HepG2 (cell line): ENCODE measurements around the gene SCAI. TPM values are rescaled to one million over a fixed set of nuclear protein-coding genes. Genes with fewer than 3 reads are reported as not detected.

Experiments used
- CHD4 ChIP-seq: fragments of 200-600 bp; sonication (generic); IDR thresholded peaks from 2 replicates; pipeline ENCODE4 v1.7.0; 2017; ENCODE audit warnings: mild to moderate bottlenecking, low read length, borderline replicate concordance
- ESRRA ChIP-seq: sonication (generic); formaldehyde crosslinking; IDR thresholded peaks from 2 replicates; pipeline ENCODE4 v1.5.1; 2020; ENCODE audit warnings: mild to moderate bottlenecking, low read depth, missing genetic modification reagents
- GATA4 ChIP-seq: sonication (generic); IDR thresholded peaks from 2 replicates; pipeline ENCODE4 v1.6.1; 2016; ENCODE audit warnings: antibody characterized with exemption, low read depth, borderline replicate concordance
- HDAC2 ChIP-seq: sonication (generic); formaldehyde crosslinking; IDR thresholded peaks from 2 replicates; pipeline ENCODE4 v1.4.0; 2020; ENCODE audit warnings: missing genetic modification reagents
- HNF4A ChIP-seq: sonication (generic); formaldehyde crosslinking; IDR thresholded peaks from 2 replicates; pipeline ENCODE4 v1.4.0; 2020; ENCODE audit warnings: missing genetic modification reagents
- JARID2 ChIP-seq: sonication (generic); formaldehyde crosslinking; IDR thresholded peaks from 2 replicates; pipeline ENCODE4 v1.8.1; 2023; ENCODE audit warnings: missing genetic modification reagents, inconsistent platforms; ENCODE audit not compliant: insufficient replicate concordance
- MEIS1 ChIP-seq: sonication (generic); formaldehyde crosslinking; IDR thresholded peaks from 2 replicates; pipeline ENCODE4 v1.9.0; 2021; ENCODE audit warnings: mild to moderate bottlenecking, missing genetic modification reagents, moderate library complexity, borderline replicate concordance
- NFYC ChIP-seq: IDR thresholded peaks from 2 replicates; pipeline ENCODE4 v1.6.1; 2016; ENCODE audit warnings: missing genetic modification reagents, missing compliant biosample characterization
- RARG ChIP-seq: sonication (generic); formaldehyde crosslinking; IDR thresholded peaks from 2 replicates; pipeline ENCODE4 v1.4.0; 2020; ENCODE audit warnings: low read depth, mild to moderate bottlenecking, missing genetic modification reagents
- ZNF260 ChIP-seq: sonication (generic); formaldehyde crosslinking; IDR thresholded peaks from 2 replicates; pipeline ENCODE4 v1.4.0; 2020; ENCODE audit warnings: missing genetic modification reagents, low read depth, mild to moderate bottlenecking, borderline replicate concordance
- ZNF547 ChIP-seq: sonication (generic); formaldehyde crosslinking; IDR thresholded peaks from 2 replicates; pipeline ENCODE4 v1.5.1; 2020; ENCODE audit warnings: mild to moderate bottlenecking, missing genetic modification reagents
- ZNF556 ChIP-seq: sonication (generic); formaldehyde crosslinking; IDR thresholded peaks from 2 replicates; pipeline ENCODE4 v1.4.0; 2020; ENCODE audit warnings: mild to moderate bottlenecking, missing genetic modification reagents, borderline replicate concordance
- ZNF572 ChIP-seq: sonication (generic); formaldehyde crosslinking; IDR thresholded peaks from 2 replicates; pipeline ENCODE4 v1.5.1; 2020; ENCODE audit warnings: mild to moderate bottlenecking, missing genetic modification reagents
- ZNF629 ChIP-seq: sonication (generic); formaldehyde crosslinking; conservative IDR thresholded peaks from 2 replicates; pipeline ENCODE4 v1.5.0; 2020; ENCODE audit warnings: missing genetic modification reagents
- ZNF678 ChIP-seq: sonication (generic); formaldehyde crosslinking; IDR thresholded peaks from 2 replicates; pipeline ENCODE4 v1.4.0; 2020; ENCODE audit warnings: mild to moderate bottlenecking, missing genetic modification reagents
- ZNF713 ChIP-seq: sonication (generic); formaldehyde crosslinking; IDR thresholded peaks from 2 replicates; pipeline ENCODE4 v1.4.0; 2020; ENCODE audit warnings: mild to moderate bottlenecking, missing genetic modification reagents
- ZNF773 ChIP-seq: sonication (generic); formaldehyde crosslinking; IDR thresholded peaks from 2 replicates; pipeline ENCODE4 v1.4.0; 2020; ENCODE audit warnings: missing genetic modification reagents, borderline replicate concordance
- ZNF776 ChIP-seq: sonication (generic); formaldehyde crosslinking; IDR thresholded peaks from 2 replicates; pipeline ENCODE4 v1.4.0; 2020; ENCODE audit warnings: mild to moderate bottlenecking, missing genetic modification reagents
- polyA plus RNA-seq, 8 experiments: library from polyadenylated mRNA; depleted of rRNA in 3 of 8; stranded (reverse) in 7 of 8; unstranded in 1 of 8; fragments of >200 nt; fragmentation: Illumina TruSeq in 4 of 8; extraction: Trizol in 4 of 8; gene quantifications; 2 replicates each; pipeline versions ENCODE4 v1.2.1 to v1.2.3, GENCODE V29; 2011 to 2016; ENCODE audit warnings: low read depth in 4 of 8, missing spikeins in 1 of 8, mixed read lengths in 1 of 8; ENCODE audit not compliant: insufficient read depth in 1 of 8
- total RNA-seq, 5 experiments: library from RNA; depleted of rRNA; stranded (reverse); fragments of >200 nt; fragmentation: Illumina TruSeq; extraction: Trizol; gene quantifications; 2 replicates each; pipeline ENCODE4 v1.2.3, GENCODE V29; 2016; ENCODE audit warnings: low read depth in 1 of 5
- TF ChIP-seq, protein P1 (sequence below), 2 experiments: fragments of 450-650 bp in 1 of 2; sonication (generic) in 1 of 2; formaldehyde crosslinking; IDR thresholded peaks; 2 replicates each; pipeline versions ENCODE4 v1.5.0 to v1.8.0; 2020 to 2022; ENCODE audit warnings: mild to moderate bottlenecking in 1 of 2, missing genetic modification reagents in 1 of 2
- TF ChIP-seq, protein P2 (sequence below): sonication (generic); IDR thresholded peaks from 2 replicates; pipeline ENCODE4 v1.6.1; 2016; ENCODE audit warnings: low read depth, borderline replicate concordance
- TF ChIP-seq, protein P3 (sequence below): sonication (generic); formaldehyde crosslinking; IDR thresholded peaks from 2 replicates; pipeline ENCODE4 v1.4.0; 2020; ENCODE audit warnings: missing genetic modification reagents
- TF ChIP-seq, protein P4 (sequence below): sonication (generic); formaldehyde crosslinking; IDR thresholded peaks from 2 replicates; pipeline ENCODE4 v1.5.1; 2020; ENCODE audit warnings: missing genetic modification reagents, mild to moderate bottlenecking, borderline replicate concordance
- TF ChIP-seq, protein P5 (sequence below): sonication (generic); formaldehyde crosslinking; IDR thresholded peaks from 2 replicates; pipeline ENCODE4 v1.5.0; 2020; ENCODE audit warnings: missing genetic modification reagents
- TF ChIP-seq, protein P6 (sequence below): IDR thresholded peaks from 2 replicates; pipeline ENCODE4 v1.6.1; 2012; ENCODE audit warnings: low read depth, low read length, improper control_type of control experiment

The SCAI gene
- total and polyA plus RNA-seq, 2 of the 13 experiments (the other 11 are each of a cell fraction or from before 2014, with no cell fraction given) = 4.4 to 8.4 TPM

DNA sequence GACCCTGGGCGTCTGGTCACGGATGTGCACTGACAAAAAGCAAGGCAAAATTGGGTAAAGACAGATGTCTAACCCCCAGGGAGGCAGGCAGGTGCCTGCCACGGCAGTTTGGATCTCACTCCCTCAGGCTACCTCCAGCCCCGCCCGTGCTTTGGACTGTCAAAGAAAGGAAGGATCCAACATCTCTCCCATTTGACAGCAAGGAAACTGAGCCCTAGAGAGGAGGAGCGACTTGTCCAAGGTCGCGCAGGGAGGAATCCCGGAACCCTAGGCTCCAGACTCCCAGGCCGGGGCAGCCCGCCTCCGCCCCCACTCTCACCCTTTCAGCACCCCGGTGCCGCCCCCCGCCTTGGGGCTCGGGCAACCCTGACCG lies 202.8 kb downstream of the SCAI start (continued):
- TF ChIP-seq, protein P1, sequence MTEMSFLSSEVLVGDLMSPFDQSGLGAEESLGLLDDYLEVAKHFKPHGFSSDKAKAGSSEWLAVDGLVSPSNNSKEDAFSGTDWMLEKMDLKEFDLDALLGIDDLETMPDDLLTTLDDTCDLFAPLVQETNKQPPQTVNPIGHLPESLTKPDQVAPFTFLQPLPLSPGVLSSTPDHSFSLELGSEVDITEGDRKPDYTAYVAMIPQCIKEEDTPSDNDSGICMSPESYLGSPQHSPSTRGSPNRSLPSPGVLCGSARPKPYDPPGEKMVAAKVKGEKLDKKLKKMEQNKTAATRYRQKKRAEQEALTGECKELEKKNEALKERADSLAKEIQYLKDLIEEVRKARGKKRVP (CRISPR knock-in tag; IDR thresholded peaks at IDR 0.05) = 0 out of 4 replicates have a peak, but pooled peaks of 1 of the 2 experiments have one; percentile 6
- TF ChIP-seq, protein P2, sequence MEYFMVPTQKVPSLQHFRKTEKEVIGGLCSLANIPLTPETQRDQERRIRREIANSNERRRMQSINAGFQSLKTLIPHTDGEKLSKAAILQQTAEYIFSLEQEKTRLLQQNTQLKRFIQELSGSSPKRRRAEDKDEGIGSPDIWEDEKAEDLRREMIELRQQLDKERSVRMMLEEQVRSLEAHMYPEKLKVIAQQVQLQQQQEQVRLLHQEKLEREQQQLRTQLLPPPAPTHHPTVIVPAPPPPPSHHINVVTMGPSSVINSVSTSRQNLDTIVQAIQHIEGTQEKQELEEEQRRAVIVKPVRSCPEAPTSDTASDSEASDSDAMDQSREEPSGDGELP = no peak
- TF ChIP-seq ESRRA (no peak), GATA4 (no peak), ZNF556 (CRISPR knock-in tag) (no peak), ZNF629 (peak; percentile 89), MEIS1 (CRISPR knock-in tag) (0 out of 2 replicates have a peak, but pooled peaks have one; percentile 31), HDAC2 (CRISPR knock-in tag) (peak; percentile 10; the same call in 1 of the 2 replicates), ZNF260 (no peak), ZNF678 (CRISPR knock-in tag) (no peak), ZNF773 (CRISPR knock-in tag) (no peak), NFYC (CRISPR knock-in tag) (no peak), JARID2 (CRISPR knock-in tag) (peak; percentile 12), HNF4A (CRISPR knock-in tag) (no peak), ZNF572 (CRISPR knock-in tag) (no peak), CHD4 (no peak), ZNF713 (CRISPR knock-in tag) (0 out of 2 replicates have a peak, but pooled peaks have one; percentile 31), ZNF776 (CRISPR knock-in tag) (peak; percentile 3; the same call in 1 of the 2 replicates), RARG (0 out of 2 replicates have a peak, but pooled peaks have one; percentile 15), ZNF547 (CRISPR knock-in tag) (no peak)
- TF ChIP-seq, protein P3, sequence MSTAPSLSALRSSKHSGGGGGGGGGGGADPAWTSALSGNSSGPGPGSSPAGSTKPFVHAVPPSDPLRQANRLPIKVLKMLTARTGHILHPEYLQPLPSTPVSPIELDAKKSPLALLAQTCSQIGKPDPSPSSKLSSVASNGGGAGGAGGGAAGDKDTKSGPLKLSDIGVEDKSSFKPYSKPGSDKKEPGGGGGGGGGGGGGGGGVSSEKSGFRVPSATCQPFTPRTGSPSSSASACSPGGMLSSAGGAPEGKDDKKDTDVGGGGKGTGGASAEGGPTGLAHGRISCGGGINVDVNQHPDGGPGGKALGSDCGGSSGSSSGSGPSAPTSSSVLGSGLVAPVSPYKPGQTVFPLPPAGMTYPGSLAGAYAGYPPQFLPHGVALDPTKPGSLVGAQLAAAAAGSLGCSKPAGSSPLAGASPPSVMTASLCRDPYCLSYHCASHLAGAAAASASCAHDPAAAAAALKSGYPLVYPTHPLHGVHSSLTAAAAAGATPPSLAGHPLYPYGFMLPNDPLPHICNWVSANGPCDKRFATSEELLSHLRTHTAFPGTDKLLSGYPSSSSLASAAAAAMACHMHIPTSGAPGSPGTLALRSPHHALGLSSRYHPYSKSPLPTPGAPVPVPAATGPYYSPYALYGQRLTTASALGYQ = 0 out of 2 replicates have a peak, but pooled peaks have one; percentile 16
- TF ChIP-seq, protein P4, sequence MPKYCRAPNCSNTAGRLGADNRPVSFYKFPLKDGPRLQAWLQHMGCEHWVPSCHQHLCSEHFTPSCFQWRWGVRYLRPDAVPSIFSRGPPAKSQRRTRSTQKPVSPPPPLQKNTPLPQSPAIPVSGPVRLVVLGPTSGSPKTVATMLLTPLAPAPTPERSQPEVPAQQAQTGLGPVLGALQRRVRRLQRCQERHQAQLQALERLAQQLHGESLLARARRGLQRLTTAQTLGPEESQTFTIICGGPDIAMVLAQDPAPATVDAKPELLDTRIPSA (CRISPR knock-in tag) = no peak
- TF ChIP-seq, protein P5, sequence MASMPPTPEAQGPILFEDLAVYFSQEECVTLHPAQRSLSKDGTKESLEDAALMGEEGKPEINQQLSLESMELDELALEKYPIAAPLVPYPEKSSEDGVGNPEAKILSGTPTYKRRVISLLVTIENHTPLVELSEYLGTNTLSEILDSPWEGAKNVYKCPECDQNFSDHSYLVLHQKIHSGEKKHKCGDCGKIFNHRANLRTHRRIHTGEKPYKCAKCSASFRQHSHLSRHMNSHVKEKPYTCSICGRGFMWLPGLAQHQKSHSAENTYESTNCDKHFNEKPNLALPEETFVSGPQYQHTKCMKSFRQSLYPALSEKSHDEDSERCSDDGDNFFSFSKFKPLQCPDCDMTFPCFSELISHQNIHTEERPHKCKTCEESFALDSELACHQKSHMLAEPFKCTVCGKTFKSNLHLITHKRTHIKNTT (CRISPR knock-in tag) = no peak
- TF ChIP-seq, protein P6, sequence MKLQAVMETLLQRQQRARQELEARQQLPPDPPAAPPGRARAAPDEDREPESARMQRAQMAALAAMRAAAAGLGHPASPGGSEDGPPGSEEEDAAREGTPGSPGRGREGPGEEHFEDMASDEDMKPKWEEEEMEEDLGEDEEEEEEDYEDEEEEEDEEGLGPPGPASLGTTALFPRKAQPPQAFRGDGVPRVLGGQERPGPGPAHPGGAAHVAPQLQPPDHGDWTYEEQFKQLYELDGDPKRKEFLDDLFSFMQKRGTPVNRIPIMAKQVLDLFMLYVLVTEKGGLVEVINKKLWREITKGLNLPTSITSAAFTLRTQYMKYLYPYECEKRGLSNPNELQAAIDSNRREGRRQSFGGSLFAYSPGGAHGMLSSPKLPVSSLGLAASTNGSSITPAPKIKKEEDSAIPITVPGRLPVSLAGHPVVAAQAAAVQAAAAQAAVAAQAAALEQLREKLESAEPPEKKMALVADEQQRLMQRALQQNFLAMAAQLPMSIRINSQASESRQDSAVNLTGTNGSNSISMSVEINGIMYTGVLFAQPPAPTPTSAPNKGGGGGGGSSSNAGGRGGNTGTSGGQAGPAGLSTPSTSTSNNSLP = no peak
